ENCODE results near the gene CES5A.
"Not testable (repeated sequence)": the region's sequence is repeated elsewhere in the genome, so short reads cannot be mapped to it uniquely, and the experiment has no call there.

Gene CES5A

GRCh38 chr16:55825115-55825728 is 50.0 kb downstream of the CES5A start:
- no peak for DNase-seq

GRCh38 chr16:55824473-55825000 is 50.6 kb downstream of the CES5A start:
- DNase-seq, result no peak

GRCh38 chr16:55822280-55822810 is 52.8 kb downstream of the CES5A start:
- DNase-seq, result no peak

GRCh38 chr16:55821210-55821609 is 54.0 kb downstream of the CES5A start:
- no peak for DNase-seq

GRCh38 chr16:55820615-55821014 is 54.6 kb downstream of the CES5A start:
- no peak for DNase-seq

GRCh38 chr16:55817236-55817912 is 57.8 kb downstream of the CES5A start:
- DNase-seq, result no peak

GRCh38 chr16:55816222-55816621 is 59.0 kb downstream of the CES5A start:
- not testable (repeated sequence) for DNase-seq

- no peak for DNase-seq
Measured at GRCh38 chr16:55815320-55815719, 59.9 kb downstream of the CES5A start.

- not testable (repeated sequence) for DNase-seq
Measured at GRCh38 chr16:55814174-55814573, 61.0 kb downstream of the CES5A start.

- DNase-seq, result not testable (repeated sequence)
Measured at GRCh38 chr16:55813730-55814129, 61.4 kb downstream of the CES5A start.

- DNase-seq, result no peak
Measured at GRCh38 chr16:55812951-55813350, 62.2 kb downstream of the CES5A start.

- DNase-seq, result no peak
Measured at GRCh38 chr16:55811811-55812210, 63.4 kb downstream of the CES5A start.

- DNase-seq, result no peak
Measured at GRCh38 chr16:55810451-55810961, 64.7 kb downstream of the CES5A start.

- DNase-seq, result no peak
Measured at GRCh38 chr16:55809851-55810250, 65.3 kb downstream of the CES5A start.

GRCh38 chr16:55809386-55809785 is 65.8 kb downstream of the CES5A start:
- no peak for DNase-seq

- DNase-seq, result not testable (repeated sequence)
Measured at GRCh38 chr16:55808286-55808685, 66.9 kb downstream of the CES5A start.

GRCh38 chr16:55805104-55805503 is 70.1 kb downstream of the CES5A start:
- DNase-seq, result not testable (repeated sequence)

- DNase-seq, result not testable (repeated sequence)
Measured at GRCh38 chr16:55803681-55804080, 71.5 kb downstream of the CES5A start.

Measured in NK-92 treated with Interleukin-12 subunit alpha and Interleukin-12 subunit beta, amount 100 ng/mL, for 24 hours (cell line).